Left lung (tissue), 10 donors: ENCODE measurements around the gene TSHZ2. TPM values are rescaled to one million over a fixed set of nuclear protein-coding genes. Genes with fewer than 3 reads are reported as not detected.

Experiments used
- ATAC-seq: fragments of 200-7000 bp; cut with Tn5 transposase; one replicate; pipeline ENCODE4 v1.9.1; 2020; ENCODE audit warnings: moderate library complexity
- DNase-seq, 4 donors: peaks; one replicate each; pipeline ENCODE4 v3.0.0-alpha.2; 2013 to 2020
- H3K27ac ChIP-seq, 2 donors: fragments of 200-600 bp; sonication (generic) in 1 of 2; one replicate each; pipeline versions ENCODE4 v1.5.0 to v1.8.0; 2020 to 2021
- H3K27me3 ChIP-seq, 2 donors: fragments of 200-600 bp; sonication (generic) in 1 of 2; one replicate each; pipeline versions ENCODE4 v1.5.0 to v1.8.0; 2020 to 2021
- H3K36me3 ChIP-seq, 2 donors: fragments of 200-600 bp; sonication (generic) in 1 of 2; one replicate each; pipeline versions ENCODE4 v1.5.0 to v1.8.0; 2020 to 2021
- H3K4me1 ChIP-seq, 2 donors: fragments of 200-600 bp; one replicate each; pipeline ENCODE4 v1.8.0; 2021
- H3K4me3 ChIP-seq, 2 donors: fragments of 200-600 bp; sonication (generic) in 1 of 2; one replicate each; pipeline versions ENCODE4 v1.5.0 to v1.8.0; 2020 to 2021; ENCODE audit warnings: mild to moderate bottlenecking in 1 of 2
- H3K9me3 ChIP-seq, 2 donors: fragments of 200-600 bp; sonication (generic) in 1 of 2; one replicate each; pipeline versions ENCODE4 v1.5.0 to v1.8.0; 2020 to 2021
- intact Hi-C, 2 donors: fragments of 100-400 bp; cut with DNase I; formaldehyde crosslinking; loops; one replicate each; pipeline versions ENCODE4 v1.11.2 to v1.14.2; 2022
- polyA plus RNA-seq, 6 donors: library from polyadenylated mRNA; unstranded; fragments of 120-200 nt; gene quantifications; one replicate each; pipeline ENCODE4 v1.2.1, GENCODE V29; 2013; ENCODE audit not compliant: insufficient read length in 6 of 6
- total RNA-seq, 2 donors: library from RNA; stranded (reverse); fragmentation: NEBNext Ultra II Directional; extraction: Animal tissue kit (Norgen Biotek cat#: 25700); gene quantifications; one replicate each; pipeline ENCODE4 v1.2.1, GENCODE V29; 2021
- TF ChIP-seq, protein P1 (sequence below), 2 donors: fragments of 200-600 bp; sonication (generic) in 1 of 2; IDR thresholded peaks; one replicate each; pipeline versions ENCODE4 v1.5.0 to v1.8.0; 2021; ENCODE audit warnings: antibody characterized with exemption in 2 of 2
- donor health status: DM: no; HTN: yes; CAD: no.
- donor health status: DM: no; HTN: no; CAD: no.

The TSHZ2 gene
- total and polyA plus RNA-seq, 8 donors = 7.6 to 20.7 (median 13.9) TPM

DNA sequence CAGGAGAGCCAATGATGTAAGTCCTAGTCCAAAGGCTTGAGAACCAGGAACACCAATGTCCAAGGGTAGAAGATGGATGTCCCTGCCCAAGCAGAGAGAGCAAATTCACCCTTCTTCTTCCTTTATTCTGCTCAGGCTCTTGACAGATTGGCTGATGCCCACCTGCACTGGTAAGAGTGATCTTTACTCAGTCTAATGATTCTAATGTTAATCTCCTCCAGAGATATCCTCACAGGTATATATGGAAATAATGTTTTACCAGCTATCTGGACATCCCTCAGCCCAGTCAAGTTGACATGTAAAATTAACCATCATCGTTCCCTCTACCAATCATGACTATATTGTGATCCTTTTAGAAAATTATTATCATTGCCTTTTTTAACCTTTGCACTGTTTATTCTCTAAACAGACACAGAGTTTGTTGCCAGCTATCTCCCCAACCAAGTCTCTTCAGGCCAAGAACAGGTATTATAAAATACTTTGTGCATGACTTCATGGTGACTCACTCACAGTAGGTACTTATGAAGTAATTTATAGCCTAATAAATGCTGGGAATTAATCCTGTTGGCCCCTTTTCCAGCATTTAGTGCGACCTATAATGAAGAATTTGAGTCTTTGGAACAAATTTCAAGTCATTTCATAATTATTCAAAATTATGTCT, 26.2 kb upstream of the TSHZ2 start:
- ATAC-seq = no peak

DNA sequence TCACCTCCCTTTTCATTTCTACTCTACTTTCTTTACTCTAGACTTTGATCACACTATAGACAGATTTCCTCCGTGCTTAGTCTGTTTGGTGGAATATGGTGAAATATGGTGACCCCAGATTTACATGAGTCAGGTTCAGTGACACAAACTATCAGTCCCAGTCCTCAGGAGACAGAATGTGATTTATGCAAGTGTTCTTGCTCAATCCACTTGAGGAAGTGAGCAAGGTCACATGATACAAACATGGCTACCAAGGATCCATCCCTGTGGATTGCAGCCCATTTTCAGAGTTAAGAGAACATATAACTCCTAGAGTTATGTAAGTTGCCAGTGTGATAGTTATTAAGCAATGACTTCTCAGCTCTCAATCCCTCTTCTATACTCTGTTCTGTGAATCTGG, 23.7 kb upstream of the TSHZ2 start:
- H3K9me3 ChIP-seq = no peaks in the 10 kb centered on the region
- H3K27me3 ChIP-seq = no peaks in the 10 kb centered on the region
- H3K4me3 ChIP-seq = no peak overlapping the region
- H3K36me3 ChIP-seq = no peaks in the 10 kb centered on the region
- ATAC-seq (no peak), DNase-seq (no peak)
- intact Hi-C loops = no loop called here
- TF ChIP-seq, protein P1, sequence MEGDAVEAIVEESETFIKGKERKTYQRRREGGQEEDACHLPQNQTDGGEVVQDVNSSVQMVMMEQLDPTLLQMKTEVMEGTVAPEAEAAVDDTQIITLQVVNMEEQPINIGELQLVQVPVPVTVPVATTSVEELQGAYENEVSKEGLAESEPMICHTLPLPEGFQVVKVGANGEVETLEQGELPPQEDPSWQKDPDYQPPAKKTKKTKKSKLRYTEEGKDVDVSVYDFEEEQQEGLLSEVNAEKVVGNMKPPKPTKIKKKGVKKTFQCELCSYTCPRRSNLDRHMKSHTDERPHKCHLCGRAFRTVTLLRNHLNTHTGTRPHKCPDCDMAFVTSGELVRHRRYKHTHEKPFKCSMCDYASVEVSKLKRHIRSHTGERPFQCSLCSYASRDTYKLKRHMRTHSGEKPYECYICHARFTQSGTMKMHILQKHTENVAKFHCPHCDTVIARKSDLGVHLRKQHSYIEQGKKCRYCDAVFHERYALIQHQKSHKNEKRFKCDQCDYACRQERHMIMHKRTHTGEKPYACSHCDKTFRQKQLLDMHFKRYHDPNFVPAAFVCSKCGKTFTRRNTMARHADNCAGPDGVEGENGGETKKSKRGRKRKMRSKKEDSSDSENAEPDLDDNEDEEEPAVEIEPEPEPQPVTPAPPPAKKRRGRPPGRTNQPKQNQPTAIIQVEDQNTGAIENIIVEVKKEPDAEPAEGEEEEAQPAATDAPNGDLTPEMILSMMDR (IDR thresholded peaks at IDR 0.05) = no peak
- H3K4me1 ChIP-seq = no peaks in the 10 kb centered on the region
- no peak overlapping the region for H3K27ac ChIP-seq

More for the DNA sequence above, 26.2 kb upstream of the TSHZ2 start:
- H3K9me3 ChIP-seq = no peaks in the 10 kb centered on the region
- no peaks in the 10 kb centered on the region for H3K27me3 ChIP-seq
- H3K27ac ChIP-seq = no peak overlapping the region
- TF ChIP-seq, protein P1 (IDR thresholded peaks at IDR 0.05) = no peak
- no peak for DNase-seq
- intact Hi-C loops = no loop called here
- H3K4me1 ChIP-seq = no peaks in the 10 kb centered on the region
- no peak overlapping the region for H3K4me3 ChIP-seq
- H3K36me3 ChIP-seq = no peaks in the 10 kb centered on the region

DNA sequence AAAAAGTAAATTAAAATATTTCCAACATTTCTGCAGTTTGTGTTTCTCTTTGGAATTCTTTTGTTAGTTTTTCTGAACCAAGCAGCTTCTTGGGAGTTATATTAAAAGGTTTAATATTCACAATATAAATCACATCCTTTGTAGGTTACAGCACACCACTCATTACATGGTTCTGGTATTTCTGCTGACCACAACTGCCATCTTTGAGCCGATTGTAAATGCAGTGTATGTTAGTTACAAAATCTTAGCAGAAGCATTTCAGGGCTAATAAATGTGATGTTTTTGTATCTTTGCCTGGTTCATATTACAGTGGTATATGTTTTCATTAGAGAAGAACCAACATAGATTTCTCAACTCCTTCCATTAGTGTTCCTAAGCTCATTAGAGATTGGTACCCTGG, 19.1 kb upstream of the TSHZ2 start:
- DNase-seq (no peak), ATAC-seq (no peak)
- H3K4me3 ChIP-seq = no peak overlapping the region
- TF ChIP-seq, protein P1 (IDR thresholded peaks at IDR 0.05) = no peak
- no peaks in the 10 kb centered on the region for H3K9me3 ChIP-seq
- H3K27ac ChIP-seq = no peak overlapping the region
- H3K4me1 ChIP-seq = no peaks in the 10 kb centered on the region
- H3K36me3 ChIP-seq = no peaks in the 10 kb centered on the region
- no peaks in the 10 kb centered on the region for H3K27me3 ChIP-seq
- intact Hi-C loops = no loop called here

DNA sequence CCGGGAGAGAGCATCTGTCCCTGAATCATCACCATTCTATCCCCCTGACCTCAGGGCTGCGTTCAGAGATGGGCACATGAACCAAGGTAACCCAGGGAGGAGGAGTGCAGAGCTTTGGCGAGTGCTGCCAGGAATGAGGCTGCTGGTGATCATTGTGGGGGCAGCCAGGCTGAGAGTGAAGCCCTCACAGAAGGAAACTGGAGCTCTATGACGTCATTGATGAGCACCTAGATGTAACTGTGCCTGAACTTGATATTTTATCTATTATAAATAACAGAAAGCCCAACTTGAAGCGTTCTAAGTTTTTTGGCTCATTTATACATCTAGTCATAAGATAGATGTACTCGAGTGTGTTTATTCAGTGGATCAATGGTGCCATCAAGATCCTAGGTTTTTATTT, 17.3 kb upstream of the TSHZ2 start:
- no peak overlapping the region for H3K27ac ChIP-seq
- no peak overlapping the region for H3K4me3 ChIP-seq
- no peaks in the 10 kb centered on the region for H3K9me3 ChIP-seq
- H3K27me3 ChIP-seq = no peaks in the 10 kb centered on the region
- no peaks in the 10 kb centered on the region for H3K36me3 ChIP-seq
- intact Hi-C loops = no loop called here
- ATAC-seq (no peak), DNase-seq (no peak)
- TF ChIP-seq, protein P1 (IDR thresholded peaks at IDR 0.05) = no peak
- H3K4me1 ChIP-seq = no peaks in the 10 kb centered on the region

DNA sequence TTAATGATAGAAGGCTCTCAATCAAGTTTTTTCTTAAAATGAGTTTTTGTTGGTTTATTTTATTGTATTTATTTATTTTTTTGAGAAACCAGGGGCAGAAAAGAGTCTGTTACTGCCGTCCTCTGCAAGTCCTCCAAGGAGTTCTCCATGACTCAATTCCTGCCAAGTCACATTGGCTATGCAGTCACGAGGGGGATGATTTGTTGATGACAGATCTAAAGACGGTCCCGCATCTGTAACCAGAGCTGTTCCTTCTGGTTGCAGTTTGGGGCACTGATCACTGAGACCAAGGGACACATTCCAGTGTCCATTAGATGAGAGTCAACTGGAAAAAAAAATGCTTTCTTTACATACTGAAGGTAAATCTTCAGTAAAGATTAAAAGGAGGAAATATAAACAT, 13.9 kb upstream of the TSHZ2 start:
- DNase-seq (peak in 1 of 4 donors; percentile 27), ATAC-seq (no peak)
- H3K27me3 ChIP-seq = no peaks in the 10 kb centered on the region
- intact Hi-C loops = no loop called here
- H3K27ac ChIP-seq = no peak overlapping the region
- H3K4me1 ChIP-seq = no peaks in the 10 kb centered on the region
- no peaks in the 10 kb centered on the region for H3K36me3 ChIP-seq
- TF ChIP-seq, protein P1 (IDR thresholded peaks at IDR 0.05) = no peak
- H3K4me3 ChIP-seq = no peak overlapping the region
- no peaks in the 10 kb centered on the region for H3K9me3 ChIP-seq
